A172 (cell line): ENCODE measurements around the gene CCDC89. TPM values are rescaled to one million over a fixed set of nuclear protein-coding genes. Genes with fewer than 3 reads are reported as not detected.

ENCODE experiments used
- DNase-seq: peaks from one replicate; pipeline ENCODE4 v3.0.0-alpha.2; 2015; ENCODE audit warnings: low spot score
- total RNA-seq: library from RNA; depleted of rRNA; stranded (reverse); fragments of >200 nt; shearing (Covaris generic); gene quantifications from 2 replicates; pipeline ENCODE4 v1.2.3, GENCODE V29; 2014; rRNA removed

The CCDC89 gene
- 11.5 and 13.6 TPM in 2 replicates for total RNA-seq

GRCh38 chr11:85685820-85686459, at the start of gene CCDC89:
TSS of gene CCDC89 (minus strand) at chr11:85686195. CDS start at chr11:85686130, 65 bp downstream.
- peak; percentile 100 for DNase-seq

DNA sequence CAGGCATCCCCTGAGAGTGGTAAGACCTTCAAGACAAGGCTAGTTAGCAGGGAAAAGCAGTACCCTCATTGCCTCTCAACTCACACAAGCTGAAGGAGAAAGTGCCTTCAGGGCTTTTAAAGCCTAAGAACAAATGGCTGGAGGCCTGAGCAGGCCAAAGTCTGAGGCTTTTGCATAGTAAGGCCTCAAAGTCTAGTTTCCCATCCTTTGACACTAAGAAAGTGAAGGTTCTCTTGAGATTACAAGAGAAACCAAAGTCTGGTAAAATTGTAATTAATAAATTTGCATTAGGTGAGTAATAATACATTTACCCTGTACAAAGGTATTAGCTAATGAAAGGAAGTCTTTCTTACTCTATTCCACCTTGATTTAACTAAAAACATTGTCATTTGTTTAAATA, 47.0 kb upstream of the CCDC89 start:
- no peak for DNase-seq

DNA sequence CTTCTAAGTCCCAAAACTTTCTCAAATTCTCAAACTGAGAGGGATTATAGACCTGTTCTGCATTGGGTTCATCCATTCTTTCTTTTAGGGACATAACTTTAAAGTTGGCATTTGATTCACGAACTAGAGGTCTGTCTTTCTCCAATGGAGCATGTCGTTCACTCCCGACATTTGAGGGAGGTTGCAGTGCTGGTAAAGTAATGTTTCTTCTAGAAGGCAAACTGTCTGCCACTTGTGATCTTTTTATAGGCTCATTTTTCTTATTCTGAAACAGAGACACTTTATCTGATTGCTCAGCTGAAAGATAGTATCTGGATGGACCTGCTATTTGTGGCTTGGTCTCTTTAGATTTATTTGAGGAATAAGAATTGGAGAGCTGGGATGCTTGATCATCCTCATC, 40.4 kb upstream of the CCDC89 start:
- no peak for DNase-seq

- peak; percentile 96 for DNase-seq
These were observed 39.7 kb upstream of the CCDC89 start for GRCh38 chr11:85725510-85726258.

DNA sequence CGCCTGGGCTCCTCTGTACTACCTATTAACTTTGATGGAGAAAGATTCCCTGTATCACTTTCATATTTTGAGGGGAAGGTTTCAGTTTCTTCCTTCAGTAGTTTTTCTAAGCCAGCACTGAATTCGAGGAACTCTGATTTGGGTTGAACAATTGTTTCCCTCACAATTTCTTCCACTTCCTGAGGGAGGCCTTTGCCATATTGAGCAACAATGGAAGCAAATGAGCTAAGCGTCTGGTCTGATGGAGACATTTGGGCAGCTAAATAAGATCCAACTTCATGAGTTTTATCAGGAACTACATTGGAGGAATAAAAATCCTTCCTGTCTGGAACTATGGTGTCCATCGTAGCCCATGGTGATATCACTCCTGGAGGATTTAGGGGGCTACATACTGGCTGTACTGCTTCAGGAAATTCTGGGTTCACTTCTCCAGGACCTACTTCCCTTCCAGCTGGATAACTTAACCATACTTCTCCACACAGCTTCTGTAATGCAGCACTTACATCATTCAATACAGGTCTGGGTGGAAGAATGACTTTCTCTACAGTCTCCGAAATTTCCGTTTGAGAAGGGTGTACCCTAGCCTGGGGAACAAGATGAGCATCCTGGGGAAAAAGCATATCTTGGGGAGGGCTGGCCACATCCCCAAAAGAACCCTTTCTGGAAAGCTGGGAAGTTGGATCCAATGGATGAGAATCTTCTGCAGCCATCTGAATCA, 38.9 kb upstream of the CCDC89 start:
- no peak for DNase-seq

- no peak for DNase-seq
These were observed 37.1 kb upstream of the CCDC89 start for GRCh38 chr11:85723088-85723487.

DNA sequence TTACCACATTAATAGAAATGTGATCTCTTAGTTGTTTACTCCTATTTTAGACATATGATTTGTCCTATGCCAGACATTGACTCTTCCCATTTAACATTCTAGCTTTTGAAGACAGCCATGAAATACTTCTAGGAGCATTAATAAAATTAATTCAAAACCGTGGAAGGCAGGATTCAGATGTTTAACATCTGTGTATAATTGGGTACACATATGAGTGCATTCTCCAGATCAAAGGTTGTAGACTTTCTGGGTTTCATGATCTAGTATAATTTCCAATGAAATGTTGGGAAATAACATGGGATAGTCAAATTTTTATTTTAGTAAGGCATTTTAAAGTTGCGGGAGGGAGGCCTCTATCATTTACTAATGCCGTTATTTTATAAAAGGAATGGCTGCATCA, 35.2 kb upstream of the CCDC89 start:
- DNase-seq: no peak

DNA sequence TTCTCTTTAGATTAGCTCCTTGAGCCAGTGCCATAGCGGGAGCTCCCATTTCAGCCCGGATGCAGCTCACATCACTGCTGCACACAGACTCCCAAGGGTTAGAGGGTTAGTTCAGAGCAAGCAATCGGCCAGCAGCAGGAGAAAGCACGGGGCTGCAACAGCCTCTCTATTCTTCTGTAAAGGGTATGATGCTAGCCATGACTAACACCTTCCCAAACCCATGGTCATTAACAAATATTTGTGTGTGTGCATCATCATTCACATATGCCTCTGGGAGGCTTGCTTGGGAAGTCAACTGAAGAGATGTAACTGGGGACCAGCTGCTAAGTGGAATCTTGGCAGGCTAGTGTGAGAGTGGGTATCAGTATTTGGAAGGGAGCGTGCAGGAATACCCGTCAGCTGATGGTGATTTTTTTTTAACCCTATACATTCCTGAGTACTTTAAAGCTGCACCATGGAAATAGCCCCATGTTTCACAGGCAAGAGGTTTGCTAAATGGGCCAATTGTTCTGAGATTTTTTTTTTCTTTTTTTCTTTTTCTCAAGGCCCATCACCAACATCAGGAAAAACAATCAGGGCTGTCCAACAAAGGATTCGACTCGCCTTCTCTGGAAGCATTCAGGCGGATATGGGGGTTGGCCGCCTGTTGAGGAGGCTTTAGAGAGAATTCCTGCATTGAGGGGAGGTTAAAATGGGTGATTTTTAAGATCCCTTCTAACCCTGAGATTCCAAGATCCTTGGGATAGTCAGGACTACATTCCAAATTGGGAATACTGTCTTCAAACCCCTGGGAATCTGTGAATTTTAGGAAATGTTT, 33.2 kb upstream of the CCDC89 start:
- peak; percentile 99 for DNase-seq

- DNase-seq: no peak
These were observed 32.3 kb upstream of the CCDC89 start for GRCh38 chr11:85718126-85718943.

DNA sequence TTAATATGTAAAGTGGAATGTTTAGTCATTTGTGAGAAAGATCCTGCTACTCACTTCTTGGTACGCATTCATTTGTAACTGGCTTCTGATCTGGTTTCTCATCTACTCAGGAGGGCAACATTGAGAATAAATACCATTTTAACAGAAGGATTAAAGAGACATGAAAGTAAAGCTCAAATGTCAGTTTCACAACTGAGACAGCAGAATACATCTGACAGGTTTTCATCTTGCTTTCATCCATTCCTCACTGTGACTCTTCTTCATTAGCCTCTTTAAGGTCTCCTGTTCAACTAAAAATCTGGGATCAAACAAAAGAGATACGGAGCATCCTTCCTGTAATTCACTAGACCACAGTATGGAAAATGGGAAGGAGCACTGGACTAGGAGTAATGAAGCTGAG, 31.4 kb upstream of the CCDC89 start:
- no peak for DNase-seq

- no peak for DNase-seq
These were observed 27.0 kb upstream of the CCDC89 start for GRCh38 chr11:85712953-85713352.

DNA sequence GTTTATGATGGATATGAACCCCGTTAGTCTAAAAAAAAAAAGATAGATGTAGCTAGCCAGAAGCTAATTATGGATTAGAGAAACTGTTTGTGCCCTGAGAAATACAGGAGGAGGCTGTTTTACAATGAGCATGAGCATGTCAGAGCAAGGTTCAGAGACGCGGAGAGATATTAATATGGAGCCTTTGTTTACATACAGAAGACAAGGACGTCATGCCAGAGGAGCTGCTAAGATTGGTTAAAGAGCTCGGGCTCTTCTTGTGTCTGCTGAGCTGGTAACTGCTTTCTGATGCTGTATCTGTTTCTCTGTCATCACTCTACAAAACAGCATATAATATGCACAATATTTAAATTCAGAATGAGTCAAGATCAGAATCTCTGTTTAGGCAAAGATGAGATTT, 24.9 kb upstream of the CCDC89 start:
- no peak for DNase-seq

GRCh38 chr11:85709941-85710702, 24.1 kb upstream of the CCDC89 start:
- DNase-seq: no peak

- no peak for DNase-seq
These were observed 19.8 kb upstream of the CCDC89 start for GRCh38 chr11:85705800-85706199.

- no peak for DNase-seq
These were observed 19.0 kb upstream of the CCDC89 start for GRCh38 chr11:85704967-85705366.

GRCh38 chr11:85699957-85700741, 14.2 kb upstream of the CCDC89 start:
- DNase-seq: no peak

- no peak for DNase-seq
These were observed 12.2 kb upstream of the CCDC89 start for GRCh38 chr11:85698195-85698594.

- no peak for DNase-seq
These were observed 11.8 kb upstream of the CCDC89 start for GRCh38 chr11:85697747-85698146.

- DNase-seq: no peak
These were observed 9.6 kb upstream of the CCDC89 start for GRCh38 chr11:85695546-85695945.
